ENCODE data around the gene RDH16.

GRCh38 chr12:56914724-56915123, 42.7 kb downstream of the RDH16 start:
- no peak for TF ChIP-seq GATA3 (IDR thresholded peaks at IDR 0.05; ENCODE audit: borderline replicate concordance)
- TF ChIP-seq, protein P1, sequence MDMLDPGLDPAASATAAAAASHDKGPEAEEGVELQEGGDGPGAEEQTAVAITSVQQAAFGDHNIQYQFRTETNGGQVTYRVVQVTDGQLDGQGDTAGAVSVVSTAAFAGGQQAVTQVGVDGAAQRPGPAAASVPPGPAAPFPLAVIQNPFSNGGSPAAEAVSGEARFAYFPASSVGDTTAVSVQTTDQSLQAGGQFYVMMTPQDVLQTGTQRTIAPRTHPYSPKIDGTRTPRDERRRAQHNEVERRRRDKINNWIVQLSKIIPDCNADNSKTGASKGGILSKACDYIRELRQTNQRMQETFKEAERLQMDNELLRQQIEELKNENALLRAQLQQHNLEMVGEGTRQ (IDR thresholded peaks at IDR 0.05) = no peak
- no peak for TF ChIP-seq POLR2A (IDR thresholded peaks at IDR 0.05; ENCODE audit: low read length)
- no peak for TF ChIP-seq NFE2L2 (conservative IDR thresholded peaks at IDR 0.05; ENCODE audit: low read length)
- TF ChIP-seq BCL3 (IDR thresholded peaks at IDR 0.05) = no peak
- TF ChIP-seq CTCF (IDR thresholded peaks at IDR 0.05) = no peak

Measured in A549 (cell line).